HG03432 (cell line): ENCODE results near the gene EXT2.

Source experiments
- ATAC-seq: cut with Tn5 transposase; IDR thresholded peaks from one replicate; pipeline ENCODE4 v1.9.1; 2021; ENCODE audit warnings: mild to moderate bottlenecking, moderate library complexity; ENCODE audit not compliant: unreplicated experiment

The EXT2 gene

DNA sequence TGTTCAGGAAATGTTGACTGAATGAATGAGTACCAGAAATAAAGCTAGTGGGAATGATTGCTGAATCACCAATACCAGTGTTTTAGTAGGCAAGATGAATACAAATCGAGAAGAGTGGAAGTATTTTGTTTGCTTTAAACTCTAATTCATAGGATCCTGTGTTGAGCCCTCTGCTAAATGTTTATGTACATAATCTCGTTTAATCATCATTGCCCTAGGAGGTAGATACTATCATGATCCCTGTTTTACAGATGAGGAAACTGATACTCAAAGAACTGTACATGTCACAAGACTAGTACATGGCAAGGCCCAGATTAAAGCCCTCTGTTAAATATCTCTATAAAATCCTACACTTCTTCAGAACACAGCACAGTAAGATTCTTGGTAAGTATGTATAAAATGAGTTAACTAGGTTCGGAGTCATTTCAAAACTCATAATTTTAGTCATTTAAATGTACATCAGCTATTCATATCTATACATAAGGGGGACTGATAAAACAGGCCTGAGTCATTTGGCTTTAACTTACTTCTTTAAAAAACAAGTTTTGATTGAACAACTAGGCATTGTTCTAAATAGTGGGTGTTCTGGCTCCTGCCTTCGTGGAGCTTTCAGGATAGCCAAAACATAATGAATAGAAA lies 97.1 kb downstream of the EXT2 start:
- ATAC-seq: no peak

- no peak for ATAC-seq
Observed at GRCh38 chr11:44193856-44194255, 98.4 kb downstream of the EXT2 start.

- ATAC-seq: no peak
Observed at GRCh38 chr11:44198146-44198724, 102.8 kb downstream of the EXT2 start.

- ATAC-seq: no peak
Observed at GRCh38 chr11:44199298-44199697, 103.8 kb downstream of the EXT2 start.

DNA sequence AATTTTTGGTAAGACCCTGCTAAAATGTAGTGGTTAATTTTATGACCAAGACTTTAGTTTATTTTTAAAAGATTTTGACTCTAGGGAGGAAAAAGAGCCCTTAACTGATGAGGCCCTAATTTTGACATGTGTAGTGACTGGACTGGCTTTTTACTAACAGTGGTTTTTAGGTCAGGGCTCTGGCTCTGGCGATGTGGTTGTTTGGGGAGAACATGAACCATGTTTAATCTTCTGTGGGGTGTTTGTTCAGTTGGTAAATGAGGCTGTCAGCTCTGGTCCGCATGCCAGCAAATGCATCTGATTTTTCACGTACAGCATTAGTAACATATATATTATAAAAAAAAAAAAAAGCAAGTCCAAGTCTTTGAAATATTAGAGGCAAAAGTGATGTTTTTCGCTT lies 104.3 kb downstream of the EXT2 start:
- no peak for ATAC-seq

DNA sequence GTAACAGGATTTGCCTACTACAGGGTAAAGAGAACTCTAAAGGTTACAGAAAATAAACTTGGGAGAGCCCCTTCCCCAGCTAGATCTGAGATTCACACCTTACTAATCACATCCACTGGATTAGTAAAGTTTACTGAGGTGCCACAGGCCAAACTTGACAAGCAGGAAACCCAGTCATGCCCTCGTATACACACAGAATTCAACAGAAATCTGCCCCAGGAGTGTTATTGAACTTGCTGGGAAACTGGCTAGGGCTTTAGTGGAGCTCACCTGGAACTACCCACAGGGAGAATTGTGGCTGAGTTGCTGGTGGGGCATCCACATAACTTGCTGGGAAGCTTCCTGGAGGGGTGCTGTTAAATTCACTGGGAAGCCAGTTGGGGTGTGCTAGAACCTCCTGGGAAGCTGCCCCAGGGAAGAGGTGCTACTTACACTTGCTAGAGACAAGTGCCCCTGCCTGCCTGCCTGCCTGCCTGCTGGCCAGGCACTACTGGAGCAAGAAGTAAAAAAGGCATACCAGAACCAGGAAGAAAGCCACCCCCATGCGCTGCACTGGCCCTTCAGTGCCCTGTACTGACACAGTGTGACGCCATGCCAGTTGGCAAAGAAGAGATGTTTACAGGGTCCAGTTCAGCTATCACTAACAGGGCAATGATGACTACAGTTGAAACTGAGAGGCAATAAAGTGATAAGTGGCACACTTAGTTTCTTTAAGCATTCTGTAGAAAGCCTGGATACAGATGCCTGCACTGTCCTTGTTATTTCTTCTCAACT lies 108.0 kb downstream of the EXT2 start:
- no peak for ATAC-seq

- no peak for ATAC-seq
Observed at GRCh38 chr11:44205352-44205751, 109.9 kb downstream of the EXT2 start.

DNA sequence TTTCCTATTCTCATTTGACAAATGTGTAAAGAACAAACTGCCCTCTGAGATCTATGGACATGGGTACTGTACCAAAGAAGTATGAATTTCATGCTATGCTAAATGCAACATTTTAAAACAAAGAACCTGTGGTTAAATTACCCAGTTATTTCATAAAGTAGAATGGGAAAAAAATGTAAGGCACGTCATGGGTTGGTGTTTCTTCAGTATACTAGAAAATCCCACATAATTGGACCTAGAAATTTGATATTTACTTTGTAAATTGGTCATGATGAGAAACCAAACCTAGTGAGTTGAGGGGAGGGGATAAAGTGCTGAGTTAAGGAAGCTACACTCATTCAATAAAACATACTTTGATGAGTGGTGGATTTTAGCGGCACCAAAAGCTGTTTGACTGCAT lies 110.4 kb downstream of the EXT2 start:
- ATAC-seq: no peak

DNA sequence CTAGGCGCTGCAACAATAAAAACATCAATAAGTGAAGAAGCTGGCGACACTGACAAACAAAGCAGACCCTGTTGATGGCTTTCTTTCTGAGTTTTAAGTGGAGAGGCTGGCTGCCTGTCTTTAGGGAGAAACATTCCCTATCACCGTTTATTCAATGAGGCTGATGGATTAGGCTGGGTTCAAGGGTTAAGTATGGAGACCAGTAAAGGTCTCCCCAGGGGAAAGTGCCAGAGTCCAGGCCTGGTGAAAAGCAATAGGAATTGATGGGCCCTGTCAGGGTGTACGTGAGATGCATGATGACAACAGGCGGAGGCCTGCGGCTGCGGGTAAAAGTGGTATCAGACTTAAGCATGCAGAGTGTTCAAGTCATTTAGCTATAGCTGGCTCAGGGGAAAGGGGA lies 111.8 kb downstream of the EXT2 start:
- ATAC-seq: no peak

- ATAC-seq: no peak
Observed at GRCh38 chr11:44208976-44209603, 113.6 kb downstream of the EXT2 start.

DNA sequence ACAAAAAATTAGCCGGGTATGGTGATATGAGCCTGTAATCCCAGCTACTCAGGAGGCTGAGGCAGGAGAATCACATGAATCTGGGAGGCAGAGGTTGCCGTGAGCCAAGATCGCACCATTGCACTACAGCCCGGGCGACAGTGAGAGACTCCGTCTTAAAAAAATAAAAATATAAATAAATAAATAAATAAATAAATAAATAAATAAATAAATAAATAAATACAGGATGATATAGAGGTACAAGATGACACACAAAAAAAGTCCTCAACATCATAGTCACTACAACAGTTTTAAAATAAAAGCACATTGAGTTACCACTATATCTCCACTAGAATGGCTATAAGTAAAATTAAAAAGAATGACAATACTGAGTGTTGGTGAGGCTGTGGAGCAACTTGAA lies 116.7 kb downstream of the EXT2 start:
- ATAC-seq: no peak

GRCh38 chr11:44213148-44213547 lies 117.7 kb downstream of the EXT2 start:
- no peak for ATAC-seq

DNA sequence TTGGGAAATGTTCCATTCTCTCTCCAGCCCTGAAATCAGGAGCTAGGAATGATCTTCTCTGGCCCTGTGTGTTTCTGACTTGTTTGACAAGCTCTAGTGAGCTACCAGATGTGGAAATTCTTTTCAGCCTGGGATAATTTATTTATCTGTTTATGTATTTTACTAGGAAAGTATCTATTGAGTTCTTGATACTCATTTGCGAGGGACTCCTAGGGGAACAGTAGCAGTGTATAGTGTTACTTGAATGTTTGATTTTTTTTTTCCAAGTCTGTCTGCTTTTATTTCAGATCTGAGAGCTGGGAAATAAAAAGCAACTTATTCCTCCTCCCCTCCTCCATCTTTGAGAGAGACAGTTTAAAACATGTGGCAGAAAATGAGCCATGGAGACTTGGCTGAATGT lies 122.0 kb downstream of the EXT2 start:
- no peak for ATAC-seq

DNA sequence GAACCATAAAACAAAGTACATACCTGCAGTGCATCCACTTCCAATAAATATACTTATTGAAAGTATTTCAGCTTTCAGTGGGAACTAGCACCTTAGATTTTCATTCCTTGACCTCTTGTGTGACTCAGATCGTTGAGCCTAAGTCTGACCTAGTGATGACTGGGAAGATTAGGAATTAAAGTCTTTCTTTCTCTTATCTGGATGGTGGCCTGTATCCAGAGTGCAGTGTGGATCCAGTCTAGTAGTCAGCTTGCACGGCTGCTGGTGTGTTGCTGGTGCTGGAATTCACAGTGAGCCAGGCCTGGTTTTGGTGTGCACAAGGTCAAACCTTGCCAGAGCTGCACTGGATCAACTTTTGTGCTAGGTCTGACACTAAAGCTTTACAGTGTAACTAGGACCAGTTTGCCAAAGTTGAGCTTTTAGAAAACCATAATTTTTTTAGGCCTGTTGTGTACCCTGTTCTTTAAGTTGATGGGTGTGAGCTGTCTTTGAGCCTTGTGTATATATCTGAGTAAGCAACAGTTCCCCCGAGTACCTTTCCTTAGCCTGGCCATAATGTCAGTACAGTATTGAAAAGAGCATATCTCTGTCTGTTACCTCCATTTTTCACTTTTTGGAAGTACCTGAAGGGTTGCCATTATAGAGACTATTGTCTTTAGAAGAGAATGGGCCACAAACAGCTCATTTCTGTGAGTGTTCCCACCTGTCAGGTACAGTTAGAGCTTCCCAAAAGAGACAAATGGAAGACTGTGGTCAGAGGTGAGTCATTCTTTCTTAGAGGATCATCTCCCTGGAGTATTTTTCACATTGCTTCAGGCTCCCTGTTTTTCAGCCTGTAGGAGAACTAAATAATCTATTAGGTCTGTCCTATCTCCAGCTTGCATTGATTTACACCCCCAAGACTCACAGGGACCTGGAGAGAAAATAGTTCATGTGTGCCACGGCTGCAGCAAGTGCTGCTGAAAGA lies 124.6 kb downstream of the EXT2 start:
- no peak for ATAC-seq

- no peak for ATAC-seq
Observed at GRCh38 chr11:44221456-44221855, 126.0 kb downstream of the EXT2 start.

DNA sequence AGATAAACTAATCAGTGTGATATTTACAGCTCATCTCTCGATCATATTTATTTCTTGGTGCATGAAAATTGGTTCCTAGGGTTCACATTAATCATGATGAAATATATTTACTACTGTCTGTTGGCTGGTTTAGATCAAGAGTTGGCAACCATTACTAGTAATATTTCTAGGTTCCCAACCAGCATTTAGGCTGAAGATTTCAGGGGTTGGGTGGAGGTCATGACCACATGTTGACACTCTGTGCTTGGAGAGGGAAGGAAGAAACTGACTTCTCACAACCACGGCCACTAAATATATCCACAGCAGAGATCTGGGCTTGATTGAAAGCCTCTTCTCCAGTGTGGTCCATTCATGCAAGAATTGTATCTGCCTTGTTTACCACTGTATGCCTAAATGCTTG lies 126.5 kb downstream of the EXT2 start:
- no peak for ATAC-seq

DNA sequence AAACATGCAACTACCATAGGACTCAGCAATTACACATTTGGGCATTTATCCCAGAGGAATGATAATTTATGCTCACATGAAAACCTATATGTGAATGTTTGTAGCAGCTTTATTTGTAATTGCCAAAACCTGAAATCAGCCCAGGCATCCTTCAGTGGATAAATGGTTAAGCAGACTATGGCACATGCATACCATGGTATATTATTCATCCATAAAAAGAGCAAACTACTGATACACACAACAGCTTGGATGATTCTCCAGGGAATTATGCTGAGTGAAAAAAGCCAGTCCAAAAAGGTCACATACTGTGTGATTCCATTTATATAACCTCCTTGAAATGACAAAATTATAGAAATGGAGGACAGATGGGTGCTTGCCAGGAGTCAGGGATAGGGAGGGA lies 127.8 kb downstream of the EXT2 start:
- no peak for ATAC-seq

DNA sequence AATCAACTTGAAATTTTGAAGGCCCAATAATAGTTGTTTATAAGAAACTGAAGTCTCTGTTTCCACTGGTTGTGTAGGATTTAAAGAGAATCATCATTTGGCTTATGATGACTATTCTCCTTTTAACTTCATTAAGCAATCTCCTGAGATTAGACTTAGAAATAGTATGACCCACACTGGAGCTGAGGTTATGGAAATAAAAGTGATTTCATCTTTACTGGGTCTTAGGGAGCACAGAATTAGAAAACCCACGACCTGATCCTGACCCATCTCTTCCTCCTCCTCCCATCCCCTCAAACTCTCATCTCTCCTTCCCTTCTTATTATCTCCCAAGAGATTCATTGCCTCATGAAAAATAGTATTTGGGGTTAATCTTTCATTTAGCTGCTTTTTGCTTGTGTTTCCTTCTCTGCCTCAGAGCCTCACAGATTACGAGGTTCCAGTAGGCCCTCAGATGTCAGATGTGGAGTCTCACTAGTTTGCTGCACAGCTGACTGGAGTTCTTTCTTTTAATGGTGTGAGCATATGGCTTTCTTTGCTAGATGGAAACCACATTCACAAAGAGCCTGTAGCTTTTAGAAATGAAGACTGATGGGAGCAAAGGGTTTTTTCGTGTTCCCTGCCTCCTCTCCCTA lies 129.5 kb downstream of the EXT2 start:
- no peak for ATAC-seq

- peak; percentile 14 for ATAC-seq
Observed at GRCh38 chr11:44226490-44226889, 131.0 kb downstream of the EXT2 start.

DNA sequence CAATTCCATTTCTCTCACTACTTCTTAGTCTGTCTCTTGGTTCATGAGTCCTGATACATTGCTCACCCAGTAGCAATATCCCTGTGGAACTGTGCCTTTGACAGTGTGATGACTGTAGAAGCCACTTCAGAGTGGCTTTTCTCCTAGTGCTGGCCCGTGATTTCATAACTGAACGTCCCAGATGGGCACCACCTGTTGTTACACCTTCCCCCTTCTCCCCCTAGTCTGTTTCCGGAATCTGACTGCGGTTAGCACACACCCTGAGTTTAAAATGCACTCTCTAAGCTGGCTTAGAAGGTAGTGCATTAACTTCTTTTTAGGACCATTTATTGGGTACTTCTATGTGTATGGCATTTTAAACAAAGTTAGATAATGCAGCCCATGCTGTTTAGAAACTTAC lies 131.5 kb downstream of the EXT2 start:
- ATAC-seq: peak; percentile 36
